SIG-M5 treated with dmso at 0.1 percent for 504 hours (cell line): ENCODE results near the gene GRIP2.

Source experiments
- DNase-seq: peaks from one replicate; lab custom pipeline; 2025; ENCODE audit not compliant: unreplicated experiment; lab: John Stamatoyannopoulos, UW

GRIP2 gene

GRCh38 chr3:14487821-14488220, 52.3 kb downstream of the GRIP2 start:
- no peak for DNase-seq

DNA sequence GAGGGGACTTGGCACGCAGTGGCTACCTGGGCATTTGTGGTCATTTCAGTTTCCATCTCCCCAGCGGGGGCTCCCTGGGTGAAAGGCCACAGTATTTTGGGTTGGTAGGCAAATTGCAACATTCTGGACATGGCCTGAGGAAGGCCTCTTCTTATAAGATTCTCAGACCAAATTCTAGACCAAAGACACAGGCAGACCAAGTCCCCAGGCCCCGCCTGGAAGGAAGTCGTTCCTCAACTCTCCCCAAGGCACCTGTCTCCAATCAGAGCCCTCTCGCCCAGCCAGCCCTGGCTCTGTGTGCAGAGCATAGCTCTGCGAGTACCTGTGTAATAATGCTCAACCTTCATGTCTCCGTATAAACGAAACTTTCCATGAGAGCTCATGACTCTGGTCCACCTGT, 53.1 kb downstream of the GRIP2 start:
- DNase-seq: no peak

- DNase-seq: no peak
Observed at GRCh38 chr3:14486460-14486859, 53.7 kb downstream of the GRIP2 start.

GRCh38 chr3:14485981-14486380, 54.2 kb downstream of the GRIP2 start:
- no peak for DNase-seq

DNA sequence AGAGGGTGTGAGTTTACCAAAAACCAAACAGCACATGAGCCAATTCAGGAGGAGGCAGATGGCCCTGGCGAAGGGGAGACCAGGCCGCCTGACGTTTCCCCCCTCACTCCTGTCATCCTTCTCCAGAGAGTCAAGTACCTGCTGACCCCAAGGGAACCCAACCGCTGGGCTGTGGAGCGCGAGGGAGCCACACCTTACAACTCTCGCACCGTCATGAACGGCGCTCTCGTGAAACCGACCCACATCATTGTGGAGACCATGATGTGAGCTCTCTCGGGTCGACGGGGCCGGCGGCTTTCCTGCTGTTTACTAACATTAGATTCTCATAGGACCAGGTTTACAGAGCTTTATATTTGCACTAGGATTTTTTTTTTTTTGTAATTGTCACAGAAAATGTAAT, 55.4 kb downstream of the GRIP2 start:
- DNase-seq: no peak

DNA sequence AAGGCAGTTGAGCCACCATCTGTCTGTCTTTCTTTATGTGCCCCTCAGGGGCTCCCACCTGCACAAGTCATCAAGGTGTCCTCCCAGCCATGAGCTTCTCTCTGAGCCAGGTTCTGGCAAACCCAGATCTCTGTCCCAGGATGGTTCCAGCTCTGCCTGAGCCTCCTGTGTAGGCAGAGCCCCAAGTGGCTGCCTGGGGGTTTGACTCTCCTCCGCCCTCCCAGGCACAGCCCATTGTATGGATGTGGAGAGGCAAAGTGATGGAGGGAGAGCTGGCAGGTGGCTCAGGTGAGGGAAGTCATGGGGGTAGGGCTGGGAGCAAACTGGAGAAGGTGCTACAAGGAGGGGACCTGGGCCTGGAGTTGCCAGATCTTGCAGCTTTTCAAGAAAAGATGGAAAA, 56.9 kb downstream of the GRIP2 start:
- no peak for DNase-seq

DNA sequence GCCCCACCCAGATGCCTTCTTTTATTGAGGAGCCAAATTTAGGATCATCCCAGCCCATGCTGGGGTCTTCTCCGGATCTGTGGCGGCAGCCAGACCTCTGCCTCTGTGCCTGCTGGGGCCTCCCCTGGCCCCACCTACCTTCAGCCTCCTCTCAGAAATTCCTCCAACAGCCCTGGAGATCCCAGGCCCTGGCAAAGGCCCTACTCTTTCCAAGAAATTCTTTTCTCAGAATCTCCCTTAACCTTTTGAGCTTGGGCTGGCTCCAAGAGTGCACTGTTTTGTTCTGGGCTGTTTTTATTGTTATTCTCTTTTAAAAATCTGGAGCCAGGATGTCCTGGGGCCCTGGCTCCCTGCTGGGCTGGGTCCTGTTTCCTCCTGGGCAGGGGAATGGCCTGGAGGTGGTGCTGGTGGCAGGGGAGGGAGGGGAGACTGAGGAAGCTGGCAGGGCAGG, 57.8 kb downstream of the GRIP2 start:
- DNase-seq: no peak

DNA sequence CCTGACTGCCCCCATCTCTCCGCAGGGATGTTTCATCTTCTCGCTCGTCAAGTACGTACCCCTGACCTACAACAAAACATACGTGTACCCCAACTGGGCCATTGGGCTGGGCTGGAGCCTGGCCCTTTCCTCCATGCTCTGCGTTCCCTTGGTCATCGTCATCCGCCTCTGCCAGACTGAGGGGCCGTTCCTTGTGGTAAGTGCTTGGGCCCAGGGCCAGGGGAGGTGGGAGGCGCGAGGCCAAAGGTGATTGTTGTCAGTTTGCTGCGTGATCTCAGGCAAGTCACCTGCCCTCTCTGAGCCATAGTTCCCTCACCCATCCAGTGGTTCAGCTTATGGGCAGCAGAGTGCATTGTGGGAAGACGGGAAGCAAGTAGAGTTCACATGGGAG, 58.5 kb downstream of the GRIP2 start:
- no peak for DNase-seq

GRCh38 chr3:14481018-14481645, 59.0 kb downstream of the GRIP2 start:
- DNase-seq: peak; percentile 20

- DNase-seq: no peak
Observed at GRCh38 chr3:14480207-14481017, 59.7 kb downstream of the GRIP2 start.

- no peak for DNase-seq
Observed at GRCh38 chr3:14479591-14479990, 60.6 kb downstream of the GRIP2 start.

DNA sequence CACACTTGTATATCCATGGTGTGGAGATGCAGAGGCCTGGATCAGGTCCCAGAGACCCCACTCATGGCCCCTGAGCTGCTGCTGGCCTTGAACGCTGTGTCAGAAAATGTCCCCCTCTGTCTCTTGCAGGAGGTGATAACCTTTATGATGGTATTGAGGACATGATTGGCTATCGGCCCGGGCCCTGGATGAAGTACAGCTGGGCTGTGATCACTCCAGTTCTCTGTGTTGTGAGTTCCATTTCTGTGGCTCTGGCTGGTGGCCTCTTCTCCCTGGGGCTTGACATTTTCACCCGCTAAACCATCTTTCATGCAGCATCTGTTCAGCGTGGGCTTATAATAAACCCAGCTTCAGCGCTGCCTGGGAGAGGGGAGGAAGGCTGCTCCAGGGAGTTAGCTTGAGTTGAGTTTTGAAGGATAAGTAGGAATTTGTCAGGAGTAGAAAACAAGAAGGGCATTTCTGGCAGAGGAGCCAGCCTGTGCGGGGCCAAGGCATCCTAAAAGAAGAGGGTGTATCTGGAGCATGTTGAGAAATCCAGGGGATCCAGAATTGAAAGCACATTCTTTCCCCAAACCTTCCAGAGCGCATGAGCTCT, 61.1 kb downstream of the GRIP2 start:
- DNase-seq: no peak

DNA sequence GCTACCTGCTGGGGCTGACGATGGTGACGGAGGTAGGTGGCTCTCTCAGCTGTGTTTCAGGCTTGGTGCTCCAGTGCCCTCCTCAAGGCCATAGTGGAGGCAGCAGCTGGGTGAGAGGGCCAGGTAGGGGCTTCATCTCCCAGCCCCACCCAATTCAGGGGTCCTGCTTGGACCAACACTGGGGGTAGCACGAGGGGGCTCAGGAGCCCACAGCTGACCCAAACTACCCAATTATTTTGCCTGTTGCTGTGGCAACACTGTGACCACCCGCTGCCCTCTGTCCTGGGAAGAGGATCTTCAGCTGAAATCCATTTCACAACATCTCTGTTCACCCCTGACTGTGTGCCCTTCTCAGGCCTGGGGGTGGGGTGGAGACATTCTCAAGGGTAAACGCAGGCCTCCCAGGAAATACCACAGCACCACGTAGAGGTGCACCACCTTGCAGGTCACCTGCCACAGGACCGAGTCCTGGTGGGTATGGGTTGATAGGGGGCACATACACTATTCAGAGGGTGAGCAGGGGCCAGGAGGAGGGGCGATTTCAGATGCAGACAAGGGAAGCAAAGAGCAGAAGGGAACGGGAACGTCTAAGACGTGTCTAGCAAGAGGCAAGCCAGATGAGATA, 62.7 kb downstream of the GRIP2 start:
- no peak for DNase-seq

DNA sequence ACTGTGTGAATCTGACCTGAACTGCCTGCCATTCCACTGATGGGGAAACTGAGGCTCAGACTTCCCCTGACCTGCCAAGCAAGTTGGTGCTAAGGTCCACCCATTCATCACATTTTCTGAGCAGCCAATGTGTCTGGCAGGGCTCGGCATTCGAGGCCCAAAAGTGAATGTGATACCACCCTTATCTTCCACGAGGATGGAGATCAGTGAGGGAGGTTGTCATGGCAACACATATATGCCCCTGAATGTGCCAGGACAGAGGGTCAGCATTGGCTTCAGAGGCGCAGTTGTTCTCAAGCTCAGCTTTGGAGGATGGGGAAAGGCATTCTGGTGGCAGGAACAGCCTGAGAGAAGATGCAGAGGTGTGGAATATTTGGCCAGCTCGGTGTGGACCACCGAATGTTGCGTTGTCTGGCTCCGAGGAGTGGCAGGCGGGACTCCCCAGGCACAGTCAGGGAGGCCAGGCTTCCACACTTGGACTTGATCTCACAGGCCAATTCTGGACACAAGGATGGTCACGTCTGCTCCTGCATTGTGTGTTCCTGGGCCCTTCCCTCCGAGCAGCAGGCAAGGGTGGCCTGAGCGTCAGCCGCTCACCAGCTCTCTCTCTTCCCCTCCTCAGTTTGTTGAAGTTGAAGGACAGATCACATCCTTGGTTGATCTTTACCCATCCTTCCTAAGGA, 63.4 kb downstream of the GRIP2 start:
- DNase-seq: no peak

DNA sequence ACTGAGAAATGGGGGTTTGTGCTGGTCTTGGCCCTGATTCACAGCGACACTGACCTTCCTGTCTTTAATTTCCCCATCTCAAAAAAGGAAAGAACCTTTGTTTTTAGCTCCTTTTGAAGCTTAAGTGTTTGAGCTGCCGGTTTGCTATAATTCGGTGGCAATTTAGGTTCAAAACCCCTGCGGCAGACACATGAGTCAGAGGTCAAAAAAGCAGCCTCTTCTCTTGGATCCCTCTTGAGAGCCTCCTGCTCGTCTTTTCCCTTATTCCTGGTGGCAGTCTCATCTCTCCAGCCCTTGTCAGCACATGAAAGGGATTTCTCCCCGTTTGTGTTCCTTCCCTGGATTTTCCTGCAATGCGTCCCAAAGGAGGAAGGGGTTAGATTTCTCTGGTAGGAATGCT, 64.5 kb downstream of the GRIP2 start:
- DNase-seq: no peak

GRCh38 chr3:14474363-14475081, 65.6 kb downstream of the GRIP2 start:
- no peak for DNase-seq

- no peak for DNase-seq
Observed at GRCh38 chr3:14473411-14473891, 66.7 kb downstream of the GRIP2 start.

- DNase-seq: no peak
Observed at GRCh38 chr3:14472471-14473351, 67.4 kb downstream of the GRIP2 start.

DNA sequence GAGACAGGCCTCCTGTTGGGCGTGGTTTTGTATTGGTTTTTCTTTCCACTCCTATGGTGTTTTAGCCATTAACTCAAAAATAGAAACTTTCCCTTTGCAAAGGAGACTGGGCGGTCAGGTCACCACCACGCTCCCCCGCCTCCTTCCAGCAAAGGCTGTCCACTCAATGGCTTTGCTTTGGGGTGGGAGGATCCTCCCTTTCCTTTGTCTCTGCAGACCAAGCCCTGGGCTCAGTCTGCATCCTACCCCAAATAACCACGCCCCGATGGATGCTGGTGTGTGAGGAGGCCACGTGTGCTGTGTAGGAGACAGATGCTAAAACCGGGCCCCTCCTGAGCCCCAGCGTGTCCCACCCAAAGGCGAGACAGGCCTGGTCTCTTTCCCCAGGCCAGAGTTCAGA, 68.5 kb downstream of the GRIP2 start:
- DNase-seq: no peak
